Measurements from ENCODE around the gene SNTG2. TPM values are rescaled to one million over a fixed set of nuclear protein-coding genes. Genes with fewer than 3 reads are reported as not detected.
"Not testable (repeated sequence)": the region's sequence is repeated elsewhere in the genome, so short reads cannot be mapped to it uniquely, and the experiment has no call there.

The SNTG2 gene
- total and polyA plus RNA-seq, 4 donors, result 1.5 to 4.2 (median 1.9) TPM

- 85% methylated on average over 3 of the region's 6 CpGs for WGBS (ENCODE audit: insufficient coverage)
These were observed 137.7 kb downstream of the SNTG2 start for GRCh38 chr2:1088192-1088860.

DNA sequence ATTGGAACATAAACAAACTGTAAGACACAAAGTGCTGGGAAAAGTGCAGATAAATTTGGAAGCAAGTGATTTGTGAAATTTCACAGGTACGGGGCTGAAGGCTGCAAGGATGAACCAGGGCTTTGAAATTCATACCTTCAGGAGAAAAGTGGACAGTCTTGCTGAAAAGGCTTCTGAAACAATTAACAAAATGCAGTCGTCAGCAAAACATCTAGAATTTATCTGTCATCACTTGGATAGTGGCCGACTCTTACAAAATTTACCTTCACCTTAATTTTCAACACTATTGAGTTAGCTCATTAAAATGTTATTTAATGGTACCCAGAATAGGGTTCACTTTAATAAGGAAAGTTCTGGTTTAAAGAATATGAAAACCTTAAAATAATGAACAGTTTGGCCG lies 138.3 kb downstream of the SNTG2 start:
- Histone ChIP-seq H3K4me1 (ENCODE audit: control insufficient read depth, insufficient read depth, low read length) (no peaks in the 10 kb centered on the region), H3K4me3 (ENCODE audit: low read depth, low read length) (no peak overlapping the region), H3K27ac (ENCODE audit: low read depth, low read length) (no peak overlapping the region), H3K27me3 (ENCODE audit: control insufficient read depth, insufficient read depth, low read length) (no peaks in the 10 kb centered on the region), H3K9me3 (ENCODE audit: control insufficient read depth, insufficient read depth, low read length) (no peaks in the 10 kb centered on the region), H3K36me3 (ENCODE audit: control insufficient read depth, insufficient read depth, low read length) (no peaks in the 10 kb centered on the region)
- WGBS (ENCODE audit: insufficient coverage), result no CpG with 5 or more reads among the region's 4 CpGs
- DNase-seq (ENCODE audit: low read depth in 4 of 6, low spot score in 6 of 6), result no peak

More at GRCh38 chr2:1088192-1088860, 137.7 kb downstream of the SNTG2 start:
- DNase-seq (ENCODE audit: low read depth in 4 of 6, low spot score in 6 of 6), result no peak
- H3K9me3 ChIP-seq (ENCODE audit: control insufficient read depth, insufficient read depth, low read length), result no peaks in the 10 kb centered on the region
- no peaks in the 10 kb centered on the region for H3K4me1 ChIP-seq (ENCODE audit: control insufficient read depth, insufficient read depth, low read length)
- H3K4me3 ChIP-seq (ENCODE audit: low read depth, low read length), result no peak overlapping the region
- H3K27ac ChIP-seq (ENCODE audit: low read depth, low read length), result no peak overlapping the region
- no peaks in the 10 kb centered on the region for H3K27me3 ChIP-seq (ENCODE audit: control insufficient read depth, insufficient read depth, low read length)
- no peaks in the 10 kb centered on the region for H3K36me3 ChIP-seq (ENCODE audit: control insufficient read depth, insufficient read depth, low read length)

GRCh38 chr2:1091895-1092585 lies 141.4 kb downstream of the SNTG2 start:
- no peak overlapping the region for H3K4me3 ChIP-seq (ENCODE audit: low read depth, low read length)
- DNase-seq (ENCODE audit: low read depth in 4 of 6, low spot score in 6 of 6), result no peak
- no CpG with 5 or more reads among the region's 5 CpGs for WGBS (ENCODE audit: insufficient coverage)
- no peaks in the 10 kb centered on the region for H3K4me1 ChIP-seq (ENCODE audit: control insufficient read depth, insufficient read depth, low read length)
- H3K9me3 ChIP-seq (ENCODE audit: control insufficient read depth, insufficient read depth, low read length), result no peaks in the 10 kb centered on the region
- H3K27me3 ChIP-seq (ENCODE audit: control insufficient read depth, insufficient read depth, low read length), result no peaks in the 10 kb centered on the region
- H3K27ac ChIP-seq (ENCODE audit: low read depth, low read length), result no peak overlapping the region
- no peaks in the 10 kb centered on the region for H3K36me3 ChIP-seq (ENCODE audit: control insufficient read depth, insufficient read depth, low read length)

- WGBS (ENCODE audit: insufficient coverage), result 50% methylated on average over 2 of the region's 6 CpGs
- not testable (repeated sequence) for H3K9me3 ChIP-seq (ENCODE audit: control insufficient read depth, insufficient read depth, low read length); H3K4me3 ChIP-seq (ENCODE audit: low read depth, low read length); DNase-seq (ENCODE audit: low read depth in 4 of 6, low spot score in 6 of 6); H3K36me3 ChIP-seq (ENCODE audit: control insufficient read depth, insufficient read depth, low read length); H3K27ac ChIP-seq (ENCODE audit: low read depth, low read length); H3K4me1 ChIP-seq (ENCODE audit: control insufficient read depth, insufficient read depth, low read length); H3K27me3 ChIP-seq (ENCODE audit: control insufficient read depth, insufficient read depth, low read length)
These were observed 143.0 kb downstream of the SNTG2 start for GRCh38 chr2:1093668-1094067.

GRCh38 chr2:1097101-1097500 lies 146.5 kb downstream of the SNTG2 start:
- Histone ChIP-seq H3K4me3 (ENCODE audit: low read depth, low read length) (no peak overlapping the region), H3K4me1 (ENCODE audit: control insufficient read depth, insufficient read depth, low read length) (no peaks in the 10 kb centered on the region), H3K36me3 (ENCODE audit: control insufficient read depth, insufficient read depth, low read length) (no peaks in the 10 kb centered on the region), H3K27me3 (ENCODE audit: control insufficient read depth, insufficient read depth, low read length) (no peaks in the 10 kb centered on the region), H3K27ac (ENCODE audit: low read depth, low read length) (no peak overlapping the region), H3K9me3 (ENCODE audit: control insufficient read depth, insufficient read depth, low read length) (no peaks in the 10 kb centered on the region)
- DNase-seq (ENCODE audit: low read depth in 4 of 6, low spot score in 6 of 6), result no peak
- WGBS (ENCODE audit: insufficient coverage), result 32% methylated on average over 4 of the region's 8 CpGs

DNA sequence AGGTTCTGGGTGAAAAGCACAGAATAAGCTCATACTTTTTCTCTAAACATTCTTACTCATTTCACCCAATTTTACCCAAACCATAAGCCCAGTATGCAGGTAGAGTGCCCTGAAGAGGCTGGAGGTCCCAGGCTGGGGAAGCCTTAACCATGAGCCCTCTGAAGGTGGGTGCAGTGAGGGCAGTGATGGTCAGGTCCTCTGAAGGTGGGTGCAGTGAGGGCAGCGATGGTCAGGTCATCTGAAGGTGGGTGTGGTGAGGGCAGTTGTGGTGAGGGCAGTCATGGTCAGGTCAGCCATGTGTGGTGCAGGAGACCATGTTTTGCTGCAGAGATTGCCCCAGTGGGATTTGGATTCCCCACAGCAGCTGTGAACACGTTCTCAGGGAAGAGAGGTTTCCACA lies 148.8 kb downstream of the SNTG2 start:
- 55% methylated on average over 2 of the region's 2 CpGs for WGBS (ENCODE audit: insufficient coverage)
- no peaks in the 10 kb centered on the region for H3K27me3 ChIP-seq (ENCODE audit: control insufficient read depth, insufficient read depth, low read length)

GRCh38 chr2:1101011-1101782 lies 150.5 kb downstream of the SNTG2 start:
- Histone ChIP-seq H3K27me3 (ENCODE audit: control insufficient read depth, insufficient read depth, low read length) (no peaks in the 10 kb centered on the region), H3K27ac (ENCODE audit: low read depth, low read length) (no peak overlapping the region), H3K9me3 (ENCODE audit: control insufficient read depth, insufficient read depth, low read length) (no peaks in the 10 kb centered on the region), H3K36me3 (ENCODE audit: control insufficient read depth, insufficient read depth, low read length) (no peaks in the 10 kb centered on the region), H3K4me3 (ENCODE audit: low read depth, low read length) (no peak overlapping the region), H3K4me1 (ENCODE audit: control insufficient read depth, insufficient read depth, low read length) (no peaks in the 10 kb centered on the region)
- 85% methylated on average over 8 of the region's 10 CpGs for WGBS (ENCODE audit: insufficient coverage)
- no peak for DNase-seq (ENCODE audit: low read depth in 4 of 6, low spot score in 6 of 6)

More for the DNA sequence above, 148.8 kb downstream of the SNTG2 start:
- Histone ChIP-seq H3K4me1 (ENCODE audit: control insufficient read depth, insufficient read depth, low read length) (no peaks in the 10 kb centered on the region), H3K27ac (ENCODE audit: low read depth, low read length) (no peak overlapping the region), H3K9me3 (ENCODE audit: control insufficient read depth, insufficient read depth, low read length) (no peaks in the 10 kb centered on the region), H3K4me3 (ENCODE audit: low read depth, low read length) (no peak overlapping the region), H3K36me3 (ENCODE audit: control insufficient read depth, insufficient read depth, low read length) (no peaks in the 10 kb centered on the region)
- no peak for DNase-seq (ENCODE audit: low read depth in 4 of 6, low spot score in 6 of 6)

DNA sequence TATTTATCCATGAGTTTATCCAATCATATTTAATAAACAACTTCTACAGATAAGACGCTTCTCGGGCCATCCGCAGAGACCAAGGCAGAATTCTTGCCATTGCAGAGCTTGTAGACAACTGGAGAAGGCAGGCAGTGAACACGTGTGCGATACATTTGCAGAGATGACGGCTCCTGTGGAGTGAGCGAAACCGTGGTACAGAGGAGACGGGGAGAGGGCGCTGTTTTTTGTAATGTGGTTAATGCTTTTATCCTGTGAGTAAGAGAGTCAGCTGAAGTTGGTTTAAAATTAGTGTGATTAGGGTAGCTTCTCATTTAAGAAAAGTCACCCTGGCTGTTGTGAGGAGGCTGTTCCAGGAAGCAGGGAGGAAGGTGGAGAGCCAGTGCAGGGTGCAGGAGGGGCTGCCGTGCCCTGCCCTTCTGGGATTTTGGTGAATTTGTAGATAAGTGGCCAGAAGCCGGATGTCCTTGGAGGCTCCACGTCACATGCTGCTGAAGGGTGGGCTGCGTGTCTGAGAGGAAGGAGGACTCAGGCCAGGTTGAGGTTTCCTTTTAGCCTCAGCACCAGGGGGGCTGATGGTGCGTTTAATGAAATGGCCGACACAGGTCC lies 151.4 kb downstream of the SNTG2 start:
- no peak overlapping the region for H3K27ac ChIP-seq (ENCODE audit: low read depth, low read length)
- H3K36me3 ChIP-seq (ENCODE audit: control insufficient read depth, insufficient read depth, low read length), result no peaks in the 10 kb centered on the region
- WGBS (ENCODE audit: insufficient coverage), result 75% methylated on average over 16 of the region's 16 CpGs
- no peaks in the 10 kb centered on the region for H3K27me3 ChIP-seq (ENCODE audit: control insufficient read depth, insufficient read depth, low read length)
- H3K4me1 ChIP-seq (ENCODE audit: control insufficient read depth, insufficient read depth, low read length), result no peaks in the 10 kb centered on the region
- DNase-seq (ENCODE audit: low read depth in 4 of 6, low spot score in 6 of 6), result peak in 1 of 6 donors; percentile 20
- no peak overlapping the region for H3K4me3 ChIP-seq (ENCODE audit: low read depth, low read length)
- no peaks in the 10 kb centered on the region for H3K9me3 ChIP-seq (ENCODE audit: control insufficient read depth, insufficient read depth, low read length)

DNA sequence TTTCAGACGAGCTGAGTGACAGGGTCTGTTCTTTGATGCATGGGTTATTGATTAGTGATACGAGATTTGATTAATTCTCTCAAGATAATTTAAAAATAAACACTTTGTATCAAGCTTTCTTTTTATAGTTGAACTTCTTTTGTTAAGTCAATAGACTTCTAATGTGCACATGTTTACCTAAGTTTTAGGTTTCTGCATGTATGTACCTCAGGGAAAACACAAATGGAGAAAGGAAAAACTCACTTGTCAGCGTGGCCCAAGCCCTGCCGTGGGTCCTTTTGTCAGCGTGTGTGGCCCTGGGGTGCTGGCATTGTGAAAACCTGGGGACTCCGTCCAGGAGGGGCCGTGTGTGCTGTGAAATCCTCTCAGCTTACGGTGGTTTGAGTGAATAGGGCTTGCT lies 153.7 kb downstream of the SNTG2 start:
- no peak overlapping the region for H3K4me3 ChIP-seq (ENCODE audit: low read depth, low read length)
- no peaks in the 10 kb centered on the region for H3K9me3 ChIP-seq (ENCODE audit: control insufficient read depth, insufficient read depth, low read length)
- H3K36me3 ChIP-seq (ENCODE audit: control insufficient read depth, insufficient read depth, low read length), result no peaks in the 10 kb centered on the region
- no peak overlapping the region for H3K27ac ChIP-seq (ENCODE audit: low read depth, low read length)
- no peaks in the 10 kb centered on the region for H3K27me3 ChIP-seq (ENCODE audit: control insufficient read depth, insufficient read depth, low read length)
- DNase-seq (ENCODE audit: low read depth in 4 of 6, low spot score in 6 of 6), result no peak
- 44% methylated on average over 6 of the region's 8 CpGs for WGBS (ENCODE audit: insufficient coverage)
- no peaks in the 10 kb centered on the region for H3K4me1 ChIP-seq (ENCODE audit: control insufficient read depth, insufficient read depth, low read length)

All from spinal cord (tissue), 10 donors.